ENCODE data around the gene ATP7B.
"Not testable (repeated sequence)": the region's sequence is repeated elsewhere in the genome, so short reads cannot be mapped to it uniquely, and the experiment has no call there.

ATP7B gene

DNA sequence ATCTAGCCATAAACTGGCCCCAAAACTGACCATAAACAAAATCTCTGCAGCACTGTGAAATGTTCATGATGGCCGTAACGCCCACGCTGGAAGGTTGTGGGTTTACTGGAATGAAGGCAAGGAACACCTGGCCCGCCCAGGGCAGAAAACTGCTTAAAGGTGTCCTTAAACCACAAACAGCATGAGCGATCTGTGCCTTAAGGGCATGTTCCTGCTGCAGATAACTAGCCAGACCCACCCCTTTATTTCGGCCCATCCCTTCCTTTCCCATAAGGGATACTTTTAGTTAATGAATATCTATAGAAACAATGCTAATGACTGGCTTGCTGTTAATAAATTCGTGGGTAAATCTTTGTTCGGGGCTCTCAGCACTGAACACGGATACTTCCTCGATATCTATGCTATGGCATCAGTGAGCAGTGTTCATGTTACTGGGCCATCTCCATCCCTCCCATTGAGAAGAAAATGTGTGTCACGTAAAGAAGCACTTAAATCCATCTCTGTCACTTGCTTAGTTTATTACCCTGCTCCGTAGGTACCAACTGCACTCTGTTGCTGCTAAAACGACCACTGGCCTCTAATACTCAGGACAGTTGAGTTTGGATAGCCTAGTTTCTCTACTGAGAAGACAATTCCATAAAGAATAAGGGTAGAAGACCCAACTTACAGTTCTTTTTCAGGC lies 5.3 kb downstream of the ATP7B start:
- no peak for DNase-seq

DNA sequence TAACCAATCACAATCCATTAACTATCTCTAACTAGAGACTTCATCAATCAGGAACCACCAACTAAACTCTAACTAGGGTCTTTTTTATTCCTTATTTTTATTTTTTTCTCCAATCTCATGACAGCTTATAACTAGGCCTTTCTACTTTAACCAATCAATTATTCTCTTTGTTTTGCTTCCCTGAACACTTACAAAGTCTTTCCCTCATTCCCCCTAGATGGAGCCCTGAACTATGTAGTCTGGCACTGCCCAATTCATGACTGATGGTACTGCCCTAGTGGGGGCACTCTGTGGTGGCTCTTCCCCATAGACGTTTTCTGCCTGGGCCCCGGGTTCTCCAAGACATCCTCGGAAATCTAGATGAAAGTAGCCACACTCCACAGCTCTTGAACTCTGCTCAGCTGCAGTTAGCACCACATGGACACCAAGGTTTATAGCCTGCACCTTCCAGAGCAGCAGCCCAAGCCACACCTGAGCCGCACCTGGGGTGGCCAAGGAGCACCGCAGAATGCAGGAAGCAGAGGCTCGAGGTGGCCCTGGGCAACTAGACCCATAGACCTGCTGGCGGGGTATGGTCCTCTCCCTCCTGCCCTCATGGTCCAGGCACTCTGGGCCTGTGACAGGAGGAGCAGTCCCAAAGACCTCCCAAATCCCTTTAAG lies 6.6 kb downstream of the ATP7B start:
- no peak for DNase-seq

DNA sequence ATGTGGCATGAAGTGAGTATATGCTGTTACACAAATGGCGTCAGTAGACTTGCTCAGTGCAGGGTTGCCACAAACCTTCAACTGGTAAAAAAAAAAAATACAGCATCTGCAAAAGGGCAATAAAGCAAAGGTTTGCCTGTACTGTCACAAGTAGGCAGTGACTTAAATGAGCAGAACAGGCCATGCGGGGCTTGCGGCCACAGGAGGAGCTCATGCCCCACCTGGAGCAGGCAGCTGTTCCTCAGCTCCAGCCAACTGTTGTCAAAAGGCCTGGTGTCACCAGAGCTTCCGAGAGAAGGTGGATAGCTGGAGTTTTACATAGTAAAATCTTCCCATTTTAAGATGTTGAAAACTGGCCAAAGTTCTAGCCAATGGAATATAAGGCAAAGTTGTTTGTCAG lies 7.7 kb downstream of the ATP7B start:
- no peak for DNase-seq

DNA sequence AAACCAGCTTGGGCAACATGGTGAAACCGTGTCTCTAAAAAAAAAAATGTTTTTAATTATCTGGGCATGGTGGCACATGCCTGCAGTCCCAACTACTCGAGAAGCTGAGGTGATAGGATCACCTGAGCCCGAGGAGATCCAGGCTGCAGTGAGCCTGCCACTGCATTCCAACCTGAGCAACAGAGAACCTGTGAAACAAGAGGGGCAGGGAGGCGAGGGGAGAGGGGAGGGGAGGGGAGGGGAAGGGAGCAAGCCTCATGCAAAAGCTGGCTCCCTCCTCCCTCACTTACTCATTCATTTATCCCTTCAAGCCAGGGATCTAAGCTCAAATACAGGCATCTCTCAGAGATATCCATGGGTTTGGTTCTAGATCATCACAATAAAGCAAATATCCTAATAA lies 8.9 kb downstream of the ATP7B start:
- DNase-seq: no peak

DNA sequence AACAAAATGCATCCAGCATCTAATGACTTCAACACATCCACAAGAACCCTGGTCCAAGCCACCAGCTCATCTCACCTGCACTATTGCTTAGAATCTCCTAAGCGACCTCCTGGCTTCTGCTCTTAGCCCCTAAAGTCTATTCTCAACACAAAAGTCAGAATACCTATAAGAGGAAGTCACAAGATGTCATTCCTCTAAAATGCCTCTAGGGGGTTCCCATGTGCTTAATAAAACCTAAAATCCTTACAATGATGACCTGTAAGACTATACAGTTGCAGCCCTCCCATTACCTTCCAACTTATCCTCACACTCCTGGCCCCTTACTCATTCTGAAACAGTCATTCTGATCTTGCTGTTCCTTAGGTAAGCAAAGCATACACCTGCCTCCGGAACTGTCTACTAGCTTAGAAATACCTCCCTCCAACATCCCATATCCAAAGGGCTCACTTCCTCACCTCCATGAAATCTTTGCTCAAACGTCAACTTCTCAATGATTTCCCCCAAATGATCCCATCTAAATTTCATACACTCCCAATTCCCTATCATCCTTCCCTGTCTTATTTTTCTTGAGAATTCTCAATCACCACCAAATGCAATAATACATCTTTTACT lies 10.0 kb downstream of the ATP7B start:
- DNase-seq: no peak

- DNase-seq: no peak
These were observed 11.3 kb downstream of the ATP7B start for GRCh38 chr13:51999921-52000320.

DNA sequence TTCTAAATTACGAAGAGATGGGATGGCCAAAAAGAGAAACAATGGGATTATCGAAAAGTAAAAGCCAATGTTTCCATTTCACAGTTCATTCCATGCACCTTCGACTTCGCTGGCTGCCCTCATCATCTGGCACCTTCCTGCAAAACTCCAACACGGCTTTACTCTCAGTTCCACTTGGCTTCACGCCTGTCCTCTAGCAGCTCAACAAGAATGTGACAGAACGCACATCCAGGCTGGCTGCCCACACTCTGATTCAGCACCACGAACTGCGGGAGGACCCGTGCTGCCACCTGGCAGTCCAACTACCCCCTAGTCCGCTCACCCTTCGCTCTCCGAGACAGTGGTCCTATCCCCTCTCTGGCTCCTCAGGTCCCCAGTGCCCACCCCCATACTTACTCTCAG lies 11.7 kb downstream of the ATP7B start:
- DNase-seq: no peak

GRCh38 chr13:51998723-51999509 lies 12.3 kb downstream of the ATP7B start:
- DNase-seq: no peak

- no peak for DNase-seq
These were observed 13.5 kb downstream of the ATP7B start for GRCh38 chr13:51997641-51998330.

GRCh38 chr13:51997186-51997585 lies 14.1 kb downstream of the ATP7B start:
- no peak for DNase-seq

DNA sequence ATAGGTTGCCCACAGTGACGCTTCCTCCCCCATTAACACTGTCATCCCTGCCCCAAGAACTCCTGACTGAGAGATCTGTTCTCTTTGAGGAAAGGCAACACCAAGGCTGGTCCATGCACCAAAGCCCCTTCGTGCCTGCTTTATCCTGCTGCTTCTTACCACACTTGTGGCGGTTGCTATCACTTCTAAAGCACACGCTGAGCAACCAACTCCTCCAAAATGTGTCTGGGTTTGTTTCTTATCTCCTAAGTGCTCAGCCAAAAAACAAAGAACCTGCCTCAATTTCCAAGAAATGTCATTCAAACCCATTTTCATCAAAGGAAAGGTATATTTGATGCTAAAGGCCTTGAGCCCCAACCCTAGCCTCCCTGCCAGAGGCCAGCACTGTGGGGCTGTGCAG lies 14.6 kb downstream of the ATP7B start:
- no peak for DNase-seq

- DNase-seq: peak; percentile 66
These were observed 15.3 kb downstream of the ATP7B start for GRCh38 chr13:51995677-51996551.

GRCh38 chr13:51993713-51994112 lies 17.5 kb downstream of the ATP7B start:
- DNase-seq: no peak

DNA sequence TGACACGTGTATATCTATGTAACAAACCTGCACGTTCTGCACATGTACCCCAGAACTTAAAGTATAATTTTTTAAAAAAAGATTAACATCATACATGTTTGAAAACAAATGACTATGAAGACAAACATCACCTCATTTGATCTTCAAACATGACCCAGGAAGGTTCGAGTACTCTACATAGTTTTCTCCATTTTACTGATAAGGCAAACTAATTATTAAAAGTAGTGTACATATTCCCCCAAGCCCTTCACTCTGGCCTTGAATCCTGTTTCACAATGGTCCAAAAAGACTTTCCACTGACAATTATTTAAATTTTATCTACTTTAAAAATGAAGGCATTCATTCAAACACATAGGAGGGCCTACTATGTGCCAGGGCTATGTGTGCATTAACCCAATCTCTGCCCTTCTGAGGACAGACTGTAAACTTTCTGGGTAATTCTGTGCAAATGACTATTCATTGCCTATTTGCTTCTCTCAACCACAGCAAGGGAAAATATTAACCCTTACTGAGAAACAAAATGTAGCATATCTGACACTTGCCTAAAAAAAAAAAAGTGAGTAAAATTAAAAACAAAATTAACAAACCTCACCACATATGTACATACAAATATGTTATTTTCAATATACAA lies 22.1 kb downstream of the ATP7B start:
- no peak for DNase-seq

DNA sequence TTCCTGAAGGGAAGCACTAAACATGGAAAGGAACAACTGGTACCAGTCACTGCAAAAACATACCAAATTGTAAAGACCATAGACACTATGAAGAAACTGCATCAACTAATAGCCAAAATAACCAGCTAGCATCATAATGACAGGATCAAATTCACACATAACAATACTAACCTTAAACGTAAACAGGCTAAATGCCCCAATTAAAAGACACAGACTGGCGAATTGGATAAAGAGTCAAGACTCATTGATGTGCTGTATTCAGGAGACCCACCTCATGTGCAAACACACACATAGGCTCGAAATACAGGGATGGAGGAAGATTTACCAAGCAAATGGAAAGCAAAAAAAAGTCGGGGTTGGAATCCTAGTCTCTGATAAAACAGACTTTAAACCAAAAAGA lies 26.3 kb downstream of the ATP7B start:
- DNase-seq: not testable (repeated sequence)

DNA sequence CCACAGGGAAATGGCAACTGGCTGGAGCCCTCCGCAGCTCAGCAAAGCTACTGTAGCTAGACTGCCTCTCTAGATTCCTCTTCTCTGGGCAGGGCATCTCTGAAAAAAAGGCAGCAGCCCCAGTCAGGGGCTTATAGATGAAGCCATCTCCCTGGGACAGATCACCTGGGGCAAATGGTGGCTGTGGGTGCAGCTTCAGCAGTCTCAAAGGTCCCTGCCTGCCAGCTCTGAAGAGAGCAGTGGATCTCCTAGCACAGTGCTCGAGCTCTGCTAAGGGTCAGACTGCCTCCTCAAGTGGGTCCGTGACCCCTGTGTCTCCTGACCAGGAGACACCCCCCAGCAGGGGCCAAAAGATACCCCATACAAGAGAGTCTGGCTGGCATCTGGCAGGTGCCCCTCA lies 28.0 kb downstream of the ATP7B start:
- DNase-seq: not testable (repeated sequence)

- peak; percentile 91 for DNase-seq
These were observed 29.9 kb downstream of the ATP7B start for GRCh38 chr13:51981355-51981754.

GRCh38 chr13:51980908-51981307 lies 30.3 kb downstream of the ATP7B start:
- no peak for DNase-seq

DNA sequence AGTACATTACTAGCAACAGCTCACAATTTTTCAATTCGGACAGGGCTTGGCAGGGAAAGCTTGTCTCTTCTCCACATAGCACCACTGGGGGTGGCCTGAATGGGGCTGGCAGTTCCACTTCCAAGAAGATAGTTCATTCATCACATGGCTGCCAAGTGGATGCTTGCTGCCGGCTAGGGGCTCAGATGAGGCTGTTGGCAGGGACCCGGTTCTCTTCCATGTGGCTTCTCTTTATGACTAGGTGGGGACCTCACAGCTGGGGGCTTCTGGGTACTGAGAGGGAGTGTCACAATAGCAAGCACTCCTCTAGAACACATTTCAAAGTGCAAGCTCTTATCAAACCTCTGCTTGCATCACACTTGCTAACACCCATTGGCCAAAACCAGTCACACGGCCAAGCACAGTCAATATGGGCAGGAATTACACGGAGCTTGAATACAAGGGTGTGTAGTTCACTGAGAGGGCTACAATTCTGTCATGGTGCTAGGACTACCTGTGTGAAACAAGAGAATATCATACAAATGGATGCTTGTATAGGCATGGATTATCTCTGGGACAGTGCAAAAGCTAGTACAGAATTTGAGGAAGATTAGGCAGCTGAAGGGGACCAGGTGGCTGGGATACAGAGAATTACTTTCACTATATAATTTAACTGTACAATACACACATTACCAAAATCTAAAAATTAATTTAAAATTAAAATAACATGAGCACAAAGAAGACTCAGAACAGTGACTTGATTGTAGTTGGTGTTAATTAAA lies 32.3 kb downstream of the ATP7B start:
- peak; percentile 50 for DNase-seq

DNA sequence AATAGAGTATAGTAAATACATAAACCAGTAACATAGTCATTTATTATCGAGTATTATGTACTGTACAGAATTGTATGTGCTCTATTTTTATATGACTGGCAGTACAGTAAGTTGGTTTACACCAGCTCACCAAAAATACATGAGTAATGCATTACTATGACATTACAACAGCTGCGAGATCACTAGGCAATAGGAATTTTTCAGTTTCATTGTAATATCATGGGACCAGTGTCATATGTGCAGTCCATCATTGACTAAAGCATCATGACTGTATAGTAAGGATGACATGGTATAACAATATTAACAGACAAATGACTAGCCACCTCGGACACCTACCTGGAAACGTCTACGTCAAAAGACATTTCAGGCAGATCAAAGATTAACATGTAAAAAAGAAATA lies 33.6 kb downstream of the ATP7B start:
- peak; percentile 32 for DNase-seq

DNA sequence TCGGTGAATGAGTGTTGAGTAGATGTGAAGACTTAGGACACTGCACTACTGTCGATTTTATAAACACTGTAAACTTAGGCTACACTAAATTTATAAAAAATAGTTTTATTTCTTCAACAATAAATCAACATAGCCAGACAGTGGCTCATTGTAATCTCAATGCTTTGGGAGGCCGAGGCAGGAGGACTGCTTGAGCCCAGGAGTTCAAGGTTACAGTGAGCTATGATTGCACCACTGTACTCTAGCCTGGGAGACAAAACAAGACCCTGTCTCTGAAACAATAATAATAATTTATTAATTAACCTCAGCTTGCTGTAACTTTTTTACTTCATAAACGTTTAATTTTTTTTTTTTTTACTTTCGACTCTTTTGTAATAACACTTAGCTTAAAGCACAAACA lies 34.4 kb downstream of the ATP7B start:
- no peak for DNase-seq

Measured in NCI-H226 (cell line).